Right ventricle myocardium inferior (tissue), 1 donor: ENCODE data around the gene INCA1. TPM values are rescaled to one million over a fixed set of nuclear protein-coding genes. Genes with fewer than 3 reads are reported as not detected.

Experiments
- ATAC-seq: fragments of 200-7000 bp; cut with Tn5 transposase; one replicate; pipeline ENCODE4 v1.9.1; 2020; ENCODE audit warnings: mild to moderate bottlenecking, moderate library complexity
- DNase-seq: peaks from one replicate; pipeline ENCODE4 v3.0.0; 2021; ENCODE audit errors: missing footprints
- intact Hi-C: fragments of 100-400 bp; cut with DNase I; formaldehyde crosslinking; loops from one replicate; pipeline ENCODE4 v1.11.0; 2022
- total RNA-seq: library from RNA; stranded (reverse); fragmentation: NEBNext Ultra II Directional; extraction: Animal tissue kit (Norgen Biotek cat#: 25700); gene quantifications from one replicate; pipeline ENCODE4 v1.2.1, GENCODE V29; 2021
- donor health status: DM: no; HTN: yes; CAD: no; lungs with severe emphysema.

Gene INCA1
- total RNA-seq, 1 donor from 2014 or later: 2.4 TPM

GRCh38 chr17:4956493-4957061, 40.7 kb downstream of the INCA1 start:
- intact Hi-C loops: no loop called here
- no peak for DNase-seq
- ATAC-seq: no peak

- intact Hi-C loops: no loop called here
- ATAC-seq (no peak), DNase-seq (no peak)
These were observed 42.2 kb downstream of the INCA1 start for GRCh38 chr17:4955091-4955490.

- intact Hi-C loops: no loop called here
- DNase-seq (no peak), ATAC-seq (no peak)
These were observed 43.8 kb downstream of the INCA1 start for GRCh38 chr17:4953451-4953961.

GRCh38 chr17:4951486-4951885, 45.8 kb downstream of the INCA1 start:
- DNase-seq: no peak
- no peak for ATAC-seq
- intact Hi-C loops: no loop called here

GRCh38 chr17:4950746-4951204, 46.5 kb downstream of the INCA1 start, which contains the start of gene ENO3:
ENO3 (plus strand) TSS chr17:4951119; CDS start chr17:4951830, 711 bp downstream.
- ATAC-seq (no peak), DNase-seq (no peak)
- intact Hi-C loops: no loop called here

GRCh38 chr17:4950075-4950745, 47.1 kb downstream of the INCA1 start:
- DNase-seq (peak; percentile 87), ATAC-seq (no peak)
- intact Hi-C loops: no loop called here

GRCh38 chr17:4949321-4950074, 47.8 kb downstream of the INCA1 start:
- intact Hi-C loops: loop anchor here (5.0 kb wide), 1 partner anchor 38 kb away; the partner anchor contains the start of gene CAMTA2
- ATAC-seq: peak; percentile 35

GRCh38 chr17:4948931-4949320, 48.4 kb downstream of the INCA1 start:
- intact Hi-C loops: loop anchor here (1.0 to 5.0 kb wide), 3 partner anchors 9 to 38 kb away; partner anchors contain the start of genes CAMTA2, RNF167, SLC25A11 and SPAG7
- ATAC-seq: peak; percentile 86
- DNase-seq: peak; percentile 92

More at GRCh38 chr17:4949321-4950074, 47.8 kb downstream of the INCA1 start:
- peak; percentile 88 for DNase-seq

- peak; percentile 81 for ATAC-seq
- intact Hi-C loops: loop anchor here (1.0 to 5.0 kb wide), 3 partner anchors 8 to 39 kb away; partner anchors contain the start of genes CAMTA2, RNF167, SLC25A11 and SPAG7
- DNase-seq: peak; percentile 94
These were observed 49.0 kb downstream of the INCA1 start, which contains the start of gene PFN1 for GRCh38 chr17:4948166-4948930. PFN1 (minus strand) TSS chr17:4948530; CDS start chr17:4948394, 136 bp downstream.

- peak; percentile 88 for DNase-seq
- intact Hi-C loops: loop anchor here (1.0 to 5.0 kb wide), 3 partner anchors 7 to 40 kb away; partner anchors contain the start of genes CAMTA2, RNF167, SLC25A11 and SPAG7
- peak; percentile 32 for ATAC-seq
These were observed 49.7 kb downstream of the INCA1 start for GRCh38 chr17:4947411-4948165.

GRCh38 chr17:4947010-4947410, 50.3 kb downstream of the INCA1 start:
- intact Hi-C loops: loop anchor here (5.0 kb wide), 1 partner anchor 40 kb away; the partner anchor contains the start of gene CAMTA2
- no peak for DNase-seq
- ATAC-seq: no peak

GRCh38 chr17:4946312-4946976, 50.9 kb downstream of the INCA1 start:
- ATAC-seq (no peak), DNase-seq (no peak)
- intact Hi-C loops: loop anchor here (5.0 kb wide), 1 partner anchor 41 kb away; the partner anchor contains the start of gene CAMTA2

GRCh38 chr17:4945944-4946280, 51.4 kb downstream of the INCA1 start:
- intact Hi-C loops: loop anchor here (5.0 kb wide), 1 partner anchor 41 kb away; the partner anchor contains the start of gene CAMTA2
- DNase-seq: no peak
- no peak for ATAC-seq

GRCh38 chr17:4945176-4945943, 52.0 kb downstream of the INCA1 start:
- ATAC-seq: peak; percentile 24
- intact Hi-C loops: loop anchor here (5.0 kb wide), 1 partner anchor 42 kb away; the partner anchor contains the start of gene CAMTA2

GRCh38 chr17:4944554-4945175, 52.7 kb downstream of the INCA1 start:
- DNase-seq: no peak
- intact Hi-C loops: loop anchor here (5.0 kb wide), 1 partner anchor 43 kb away; the partner anchor contains the start of gene CAMTA2
- no peak for ATAC-seq

More at GRCh38 chr17:4945176-4945943, 52.0 kb downstream of the INCA1 start:
- DNase-seq: peak; percentile 86

- intact Hi-C loops: no loop called here
- DNase-seq (no peak), ATAC-seq (no peak)
These were observed 53.2 kb downstream of the INCA1 start for GRCh38 chr17:4944163-4944553.
